Stimulated activated naive CD8-positive, alpha-beta T cell treated with anti-CD3 and anti-CD28 coated beads, Interleukin-15, amount 100 ng/mL, for 72 hours (primary cell): ENCODE measurements around the gene HRC.

Source experiments
- ATAC-seq: fragments of 150-1000 bp; cut with Tn5 transposase; 2 replicates; pipeline ENCODE4 v1.10.0; 2021; ENCODE audit warnings: mild to moderate bottlenecking, moderate library complexity
- DNase-seq, 2 donors: peaks; one replicate each; pipeline ENCODE4 v3.0.0; 2021 to 2022
- H3K27ac Mint-ChIP-seq, 2 donors: one replicate each; pipeline ENCODE4 v1.8.0; 2022; ENCODE audit warnings: mild to moderate bottlenecking in 2 of 2, mixed read lengths in 2 of 2, moderate library complexity in 2 of 2
- H3K27me3 Mint-ChIP-seq: one replicate; pipeline ENCODE4 v1.8.0; 2022; ENCODE audit warnings: mixed read lengths
- H3K4me1 Mint-ChIP-seq: one replicate; pipeline ENCODE4 v1.8.0; 2022; ENCODE audit warnings: mild to moderate bottlenecking, mixed read lengths
- H3K4me3 Mint-ChIP-seq, 2 donors: one replicate each; pipeline ENCODE4 v1.8.0; 2022; ENCODE audit warnings: mild to moderate bottlenecking in 2 of 2, mixed read lengths in 2 of 2, moderate library complexity in 1 of 2
- H3K9me3 Mint-ChIP-seq, 2 donors: one replicate each; pipeline ENCODE4 v1.8.0; 2022; ENCODE audit warnings: mixed read lengths in 2 of 2

The HRC gene

DNA sequence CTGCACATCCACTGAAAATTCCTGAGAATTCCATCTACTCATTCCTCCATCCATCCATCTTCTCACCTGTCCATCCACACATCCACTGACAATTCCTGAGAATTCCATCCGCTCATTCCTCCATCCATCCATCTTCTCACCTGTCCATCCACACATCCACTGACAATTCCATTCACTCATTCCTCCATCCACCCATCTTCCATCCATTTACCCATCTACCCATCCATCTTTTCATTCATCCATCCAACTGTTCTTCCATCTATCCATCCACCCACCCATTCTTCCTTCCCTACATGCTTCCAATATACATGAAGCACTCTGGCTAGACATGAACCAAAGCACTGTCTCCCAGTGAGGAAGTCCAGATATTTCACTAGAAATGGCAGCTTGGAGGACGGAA is 18.0 kb upstream of the HRC start:
- Mint-ChIP-seq H3K27ac (no peak overlapping the region), H3K27me3 (peaks cover 3% of the 10 kb centered on the region), H3K4me3 (no peak overlapping the region), H3K9me3 (no peaks in the 10 kb centered on the region), H3K4me1 (peaks cover 6% of the 10 kb centered on the region)
- DNase-seq (no peak), ATAC-seq (no peak)

DNA sequence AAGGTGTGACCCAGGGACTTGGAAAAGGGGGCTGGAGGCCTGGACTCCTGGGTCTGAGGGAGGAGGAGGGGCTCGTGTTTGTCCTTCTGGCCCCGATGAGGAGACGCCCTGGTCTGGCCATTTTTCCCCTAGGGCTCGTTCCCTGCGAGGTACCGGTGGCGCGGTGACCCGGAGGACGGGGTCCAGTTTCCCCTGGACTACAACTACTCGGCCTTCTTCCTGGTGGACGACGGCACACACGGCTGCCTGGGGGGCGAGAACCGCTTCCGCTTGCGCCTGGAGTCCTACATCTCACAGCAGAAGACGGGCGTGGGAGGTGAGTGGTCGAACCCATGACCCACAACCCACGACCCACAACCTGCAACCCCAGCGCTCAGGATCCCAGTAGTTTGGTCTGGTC is 13.2 kb upstream of the HRC start:
- DNase-seq (no peak), ATAC-seq (no peak)
- Mint-ChIP-seq H3K27me3 (peaks cover 30% of the 10 kb centered on the region), H3K4me1 (no peaks in the 10 kb centered on the region), H3K4me3 (no peak overlapping the region), H3K9me3 (no peaks in the 10 kb centered on the region), H3K27ac (no peak overlapping the region)

DNA sequence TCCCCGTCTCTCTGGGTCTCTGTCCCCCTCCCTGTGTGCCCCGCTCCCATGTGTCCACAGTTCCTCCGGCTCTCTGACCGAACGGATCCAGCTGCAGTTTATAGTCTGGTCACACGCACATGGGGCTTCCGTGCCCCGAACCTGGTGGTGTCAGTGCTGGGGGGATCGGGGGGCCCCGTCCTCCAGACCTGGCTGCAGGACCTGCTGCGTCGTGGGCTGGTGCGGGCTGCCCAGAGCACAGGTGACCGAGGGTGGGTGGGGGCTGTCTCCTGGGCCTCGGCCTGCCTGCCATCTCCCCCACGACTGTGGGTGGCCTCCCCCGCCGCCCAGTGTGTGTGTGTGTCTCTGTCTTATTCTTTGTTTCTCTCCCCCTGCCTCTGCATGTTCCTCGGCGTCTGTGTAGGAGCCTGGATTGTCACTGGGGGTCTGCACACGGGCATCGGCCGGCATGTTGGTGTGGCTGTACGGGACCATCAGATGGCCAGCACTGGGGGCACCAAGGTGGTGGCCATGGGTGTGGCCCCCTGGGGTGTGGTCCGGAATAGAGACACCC is 12.7 kb upstream of the HRC start:
- no peak overlapping the region for H3K4me3 Mint-ChIP-seq
- H3K27ac Mint-ChIP-seq: no peak overlapping the region
- no peaks in the 10 kb centered on the region for H3K4me1 Mint-ChIP-seq
- ATAC-seq (no peak), DNase-seq (no peak)
- peaks cover 30% of the 10 kb centered on the region for H3K27me3 Mint-ChIP-seq
- H3K9me3 Mint-ChIP-seq: no peaks in the 10 kb centered on the region

DNA sequence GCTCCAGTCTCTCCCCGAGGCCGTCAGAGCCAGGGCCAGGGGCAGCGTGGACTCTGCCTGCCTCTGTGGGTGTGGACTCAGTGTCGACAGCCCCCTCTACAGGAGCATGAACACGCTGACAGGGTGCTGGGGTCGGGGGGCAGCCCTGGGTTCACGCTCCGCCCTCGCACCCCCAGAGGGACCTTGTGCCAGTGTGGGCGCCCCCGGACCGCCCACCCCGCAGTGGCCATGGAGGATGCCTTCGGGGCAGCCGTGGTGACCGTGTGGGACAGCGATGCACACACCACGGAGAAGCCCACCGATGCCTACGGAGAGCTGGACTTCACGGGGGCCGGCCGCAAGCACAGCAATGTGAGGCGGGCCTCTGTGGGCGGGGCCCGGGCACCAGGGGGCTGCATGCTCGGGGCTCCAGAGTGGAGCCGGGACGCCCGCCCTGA is 10.7 kb upstream of the HRC start:
- no peaks in the 10 kb centered on the region for H3K9me3 Mint-ChIP-seq
- H3K4me1 Mint-ChIP-seq: no peaks in the 10 kb centered on the region
- DNase-seq: no peak
- peaks cover 34% of the 10 kb centered on the region for H3K27me3 Mint-ChIP-seq
- ATAC-seq: peak; percentile 26
- no peak overlapping the region for H3K27ac Mint-ChIP-seq
- H3K4me3 Mint-ChIP-seq: no peak overlapping the region

DNA sequence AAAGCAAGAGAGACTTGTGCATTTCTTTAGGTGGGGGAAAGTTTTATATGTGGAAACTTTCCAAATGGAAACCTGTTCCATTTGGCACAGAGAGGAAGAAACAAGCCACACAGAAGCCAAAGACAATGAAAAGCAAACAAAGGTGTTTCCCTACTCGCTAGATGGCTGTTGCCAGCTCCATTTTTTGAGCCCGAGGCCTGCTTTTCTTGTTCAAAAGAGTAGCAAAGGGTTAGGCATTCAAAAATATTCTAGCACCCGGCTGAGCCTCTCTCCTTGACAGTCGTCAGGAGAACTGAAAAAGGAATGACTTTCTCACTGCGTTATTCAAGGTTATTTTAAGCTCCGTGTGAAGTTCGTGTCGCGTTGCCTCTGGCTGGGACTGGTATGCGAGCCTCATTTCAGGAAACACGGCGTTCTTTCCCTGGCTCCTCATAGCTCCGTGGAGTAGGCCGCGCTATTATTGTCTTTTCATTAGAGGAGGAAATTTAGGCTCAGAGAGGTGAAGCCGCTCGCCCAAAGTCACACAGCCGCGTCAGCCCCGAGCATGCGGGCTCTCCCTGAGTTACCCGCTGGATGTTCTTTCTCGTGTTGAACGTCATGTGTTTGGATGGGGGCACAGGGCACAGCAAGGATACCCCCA is 10.0 kb upstream of the HRC start:
- ATAC-seq (no peak), DNase-seq (no peak)
- Mint-ChIP-seq H3K4me1 (no peaks in the 10 kb centered on the region), H3K27me3 (peaks cover 41% of the 10 kb centered on the region), H3K27ac (no peak overlapping the region), H3K4me3 (no peak overlapping the region), H3K9me3 (no peaks in the 10 kb centered on the region)

DNA sequence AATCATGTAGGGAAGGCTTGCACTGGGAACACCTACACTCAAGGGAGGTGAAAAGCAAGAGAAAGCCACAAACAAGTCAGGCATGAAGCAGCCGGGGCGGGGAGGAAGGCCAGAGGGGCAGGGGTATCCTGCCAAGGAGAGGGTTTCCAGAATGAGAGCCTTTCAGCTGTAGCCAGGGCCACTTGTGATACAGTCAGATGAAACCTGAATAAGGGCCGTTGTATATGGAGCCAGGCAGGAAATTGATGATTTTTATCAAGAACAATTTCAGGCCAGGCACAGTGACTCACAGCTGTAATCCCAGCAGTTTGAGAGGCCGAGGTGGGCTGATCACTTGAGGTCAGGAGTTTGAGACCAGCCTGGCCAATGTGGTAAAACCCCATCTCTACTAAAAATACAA is 6.8 kb upstream of the HRC start:
- ATAC-seq (no peak), DNase-seq (no peak)
- no peak overlapping the region for H3K4me3 Mint-ChIP-seq
- peaks cover 8% of the 10 kb centered on the region for H3K4me1 Mint-ChIP-seq
- H3K9me3 Mint-ChIP-seq: no peaks in the 10 kb centered on the region
- no peak overlapping the region for H3K27ac Mint-ChIP-seq
- peaks cover 58% of the 10 kb centered on the region for H3K27me3 Mint-ChIP-seq

DNA sequence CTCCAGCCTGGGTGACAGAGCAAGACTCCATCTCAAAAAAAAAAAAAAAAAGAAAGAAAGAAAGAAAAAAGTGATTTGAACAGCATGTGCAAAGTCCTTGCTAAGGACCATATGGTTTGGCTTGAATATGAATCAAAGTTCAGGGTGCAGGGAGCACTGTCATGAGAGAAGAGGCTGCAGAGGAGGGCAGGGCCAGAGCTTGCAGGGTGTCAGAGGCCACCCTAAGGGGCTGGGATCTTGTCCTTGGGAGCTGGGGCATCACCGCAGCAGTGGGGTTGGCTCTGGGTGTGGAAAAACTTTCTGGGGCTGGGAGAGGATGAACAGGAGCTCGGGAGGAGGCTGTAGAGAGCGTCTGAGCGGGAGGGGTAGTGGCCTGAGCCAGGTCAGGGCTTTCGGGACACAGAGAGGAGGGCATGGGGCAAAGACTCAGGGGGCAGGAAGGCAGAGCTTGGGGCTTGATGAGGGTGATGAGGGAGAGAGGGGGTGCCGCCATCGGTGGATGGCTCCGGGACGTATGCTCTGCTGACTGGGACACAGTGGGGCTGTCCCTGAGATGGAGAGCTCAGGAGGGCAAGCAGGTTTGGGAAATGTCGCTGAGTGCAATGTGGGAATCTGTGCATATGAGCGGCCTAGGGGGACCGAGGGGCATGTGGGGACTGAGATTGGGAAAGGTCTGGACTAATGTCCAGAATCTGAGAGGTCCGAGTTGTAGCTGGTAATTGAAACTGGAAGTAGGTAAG is 5.4 kb upstream of the HRC start:
- peaks cover 63% of the 10 kb centered on the region for H3K27me3 Mint-ChIP-seq
- ATAC-seq: no peak
- no peak for DNase-seq
- H3K4me1 Mint-ChIP-seq: peaks cover 8% of the 10 kb centered on the region
- H3K9me3 Mint-ChIP-seq: no peaks in the 10 kb centered on the region
- H3K27ac Mint-ChIP-seq: no peak overlapping the region
- H3K4me3 Mint-ChIP-seq: no peak overlapping the region

DNA sequence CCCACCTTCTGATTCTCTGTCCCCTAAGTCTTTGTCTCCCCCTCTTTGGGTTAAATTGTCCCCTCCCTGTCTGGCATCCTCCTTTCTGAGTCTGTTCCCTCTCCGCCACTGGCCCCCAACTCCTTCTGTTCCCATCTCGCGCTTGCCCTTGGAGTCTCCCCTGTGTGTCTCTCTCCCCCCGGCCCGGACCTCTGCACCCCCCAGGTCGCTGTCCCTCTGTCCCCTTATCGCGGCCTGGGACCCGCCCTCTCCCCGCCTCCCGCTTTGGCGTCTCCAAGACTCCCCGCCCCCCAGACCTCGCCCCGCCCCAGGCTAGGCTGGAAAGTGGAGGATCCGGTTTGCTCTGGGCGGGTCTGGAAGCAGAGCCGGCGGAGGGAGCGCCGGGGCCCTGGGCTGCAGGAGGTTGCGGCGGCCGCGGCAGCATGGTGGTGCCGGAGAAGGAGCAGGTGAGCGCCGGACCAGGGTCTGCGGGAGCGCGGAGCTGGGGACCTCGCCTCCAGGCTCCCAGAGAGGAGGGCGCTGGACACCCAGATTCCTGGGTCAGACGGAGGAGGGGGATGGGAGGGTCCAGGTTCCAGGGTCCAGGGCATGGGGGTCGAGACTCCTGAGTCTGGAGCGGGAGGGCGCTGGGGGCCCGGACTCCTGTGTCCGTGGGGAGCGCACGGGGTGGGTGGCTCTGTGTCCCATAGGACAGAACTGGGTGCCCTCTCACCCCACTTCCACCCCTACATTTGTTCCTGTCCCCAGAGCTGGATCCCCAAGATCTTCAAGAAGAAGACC is 2.4 kb upstream of the HRC start, which contains the start of gene TRPM4:
Gene TRPM4, plus strand, starts transcription at position 348 of the 780 bp plus-strand sequence. Its CDS starts 75 bp downstream, at position 423.
- H3K9me3 Mint-ChIP-seq: peaks cover 0 to 13% of the 10 kb centered on the region in 2 donors
- H3K27me3 Mint-ChIP-seq: peaks cover 86% of the 10 kb centered on the region
- H3K4me1 Mint-ChIP-seq: peaks cover 8% of the 10 kb centered on the region
- DNase-seq (no peak), ATAC-seq (peak; percentile 61)
- peak within 1 kb of the TSS; percentile 59 to 64 for H3K4me3 Mint-ChIP-seq
- no peak within 1 kb of the TSS for H3K27ac Mint-ChIP-seq

DNA sequence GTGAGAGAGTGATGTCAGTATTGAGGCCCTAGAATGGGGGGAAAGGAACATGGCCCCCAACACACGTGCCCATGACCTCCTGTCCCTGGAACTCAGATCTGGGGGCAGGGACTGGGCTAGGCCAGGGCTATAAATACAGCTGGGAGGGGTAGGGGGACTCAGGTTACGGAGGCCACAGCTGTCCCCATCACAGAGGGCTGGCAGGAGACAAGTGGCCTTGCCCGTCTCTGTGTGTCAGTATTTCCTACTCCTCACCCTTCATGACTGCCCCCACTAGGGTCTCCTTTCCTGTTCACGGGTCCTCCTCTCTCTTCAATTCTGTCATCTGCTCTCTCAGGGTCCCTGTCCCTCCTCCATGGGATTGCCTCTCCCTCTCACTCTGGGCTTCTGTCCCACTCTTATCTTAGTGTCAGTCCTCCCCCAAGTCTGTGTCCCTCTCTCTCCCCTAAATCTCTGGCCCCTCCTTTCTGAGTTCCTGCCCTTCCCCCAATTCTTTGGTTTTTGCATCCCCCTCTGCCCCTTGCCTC is 687 bp upstream of the HRC start:
- Mint-ChIP-seq H3K4me1 (peaks cover 19% of the 10 kb centered on the region), H3K4me3 (no peak overlapping the region), H3K27ac (no peak overlapping the region), H3K27me3 (peaks cover 100% of the 10 kb centered on the region), H3K9me3 (peaks cover 0 to 13% of the 10 kb centered on the region in 2 donors)
- ATAC-seq (no peak), DNase-seq (no peak)

DNA sequence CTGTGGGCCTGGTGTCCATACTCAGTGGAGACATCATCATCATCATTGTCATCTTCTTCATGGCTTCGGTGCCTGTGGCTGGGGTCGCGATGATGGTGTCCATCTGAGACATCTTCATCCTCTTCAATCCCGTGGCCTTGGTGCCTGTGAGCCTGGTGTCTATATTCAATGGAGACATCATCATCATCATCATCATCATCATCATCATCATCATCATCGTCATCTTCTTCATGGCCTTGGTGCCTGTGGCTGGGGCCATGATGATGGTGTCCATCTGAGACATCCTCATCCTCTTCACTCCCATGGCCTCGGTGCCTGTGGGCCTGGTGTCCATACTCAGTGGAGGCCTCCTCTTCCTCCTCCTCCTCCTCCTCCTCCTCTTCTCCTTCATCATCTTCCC is 917 bp downstream of the HRC start:
- DNase-seq: no peak
- Mint-ChIP-seq H3K9me3 (peaks cover 0 to 13% of the 10 kb centered on the region in 2 donors), H3K4me3 (no peak overlapping the region), H3K27ac (no peak overlapping the region), H3K4me1 (peaks cover 33% of the 10 kb centered on the region), H3K27me3 (peaks cover 100% of the 10 kb centered on the region)
- ATAC-seq: no peak

DNA sequence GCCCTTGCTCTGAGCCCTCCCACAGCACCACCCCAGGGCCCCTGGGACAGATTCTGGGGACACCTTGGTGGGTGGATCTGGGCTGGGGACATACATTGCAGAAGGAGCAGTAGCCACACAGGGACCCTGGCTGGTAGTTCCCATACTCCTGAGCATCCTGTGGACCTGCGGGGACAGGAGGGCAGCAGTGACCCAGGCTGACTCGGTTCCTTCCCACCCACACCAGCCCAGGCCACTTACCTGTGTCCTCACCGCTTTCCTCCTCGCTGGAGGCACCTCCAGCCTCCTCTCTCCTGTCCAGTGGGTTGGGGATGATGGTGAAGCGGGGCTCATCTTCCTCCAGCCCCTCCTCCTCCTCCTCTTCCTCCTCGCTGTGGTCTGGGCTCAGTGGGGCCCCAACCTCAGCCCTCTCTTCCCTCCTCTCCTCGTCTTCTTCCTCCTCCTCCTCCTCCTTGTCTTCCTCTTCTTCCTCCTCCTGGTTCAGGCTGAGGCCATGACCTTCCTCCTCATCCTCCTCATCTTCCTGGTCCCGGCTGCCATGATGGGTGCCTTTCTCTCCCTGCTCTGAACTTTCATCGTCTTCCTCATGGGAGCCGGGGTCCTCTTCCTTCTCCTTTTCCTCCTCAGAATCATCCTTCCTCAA is 1.9 kb downstream of the HRC start:
- Mint-ChIP-seq H3K4me3 (no peak overlapping the region), H3K27me3 (peaks cover 100% of the 10 kb centered on the region), H3K4me1 (peaks cover 39% of the 10 kb centered on the region), H3K27ac (no peak overlapping the region), H3K9me3 (peaks cover 0 to 13% of the 10 kb centered on the region in 2 donors)
- no peak for ATAC-seq
- no peak for DNase-seq

DNA sequence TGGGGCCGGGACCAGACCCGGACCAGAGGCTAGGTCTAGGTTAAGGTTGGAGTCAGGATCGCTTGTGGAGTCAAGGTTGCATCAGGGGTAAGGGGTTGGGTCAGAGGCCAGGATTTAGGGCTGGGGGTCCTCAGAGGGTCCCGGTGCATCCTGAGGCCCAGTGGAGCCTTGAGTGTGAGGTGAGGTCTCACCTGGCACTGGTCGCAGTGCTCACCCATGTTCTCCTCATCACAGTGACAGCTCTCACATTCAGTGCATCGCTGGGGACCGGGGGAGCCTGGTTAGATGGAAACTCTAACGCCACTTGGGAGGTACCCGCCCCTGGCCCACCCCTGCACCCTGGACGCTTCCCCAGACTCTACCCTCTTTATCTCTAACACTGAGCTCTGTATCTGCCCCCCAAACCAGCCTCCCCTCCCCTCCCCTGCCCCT is 3.1 kb downstream of the HRC start:
- Mint-ChIP-seq H3K4me3 (no peak overlapping the region), H3K27me3 (peaks cover 100% of the 10 kb centered on the region), H3K27ac (no peak overlapping the region), H3K4me1 (peaks cover 37% of the 10 kb centered on the region), H3K9me3 (peaks cover 0 to 13% of the 10 kb centered on the region in 2 donors)
- peak; percentile 9 for ATAC-seq
- no peak for DNase-seq

DNA sequence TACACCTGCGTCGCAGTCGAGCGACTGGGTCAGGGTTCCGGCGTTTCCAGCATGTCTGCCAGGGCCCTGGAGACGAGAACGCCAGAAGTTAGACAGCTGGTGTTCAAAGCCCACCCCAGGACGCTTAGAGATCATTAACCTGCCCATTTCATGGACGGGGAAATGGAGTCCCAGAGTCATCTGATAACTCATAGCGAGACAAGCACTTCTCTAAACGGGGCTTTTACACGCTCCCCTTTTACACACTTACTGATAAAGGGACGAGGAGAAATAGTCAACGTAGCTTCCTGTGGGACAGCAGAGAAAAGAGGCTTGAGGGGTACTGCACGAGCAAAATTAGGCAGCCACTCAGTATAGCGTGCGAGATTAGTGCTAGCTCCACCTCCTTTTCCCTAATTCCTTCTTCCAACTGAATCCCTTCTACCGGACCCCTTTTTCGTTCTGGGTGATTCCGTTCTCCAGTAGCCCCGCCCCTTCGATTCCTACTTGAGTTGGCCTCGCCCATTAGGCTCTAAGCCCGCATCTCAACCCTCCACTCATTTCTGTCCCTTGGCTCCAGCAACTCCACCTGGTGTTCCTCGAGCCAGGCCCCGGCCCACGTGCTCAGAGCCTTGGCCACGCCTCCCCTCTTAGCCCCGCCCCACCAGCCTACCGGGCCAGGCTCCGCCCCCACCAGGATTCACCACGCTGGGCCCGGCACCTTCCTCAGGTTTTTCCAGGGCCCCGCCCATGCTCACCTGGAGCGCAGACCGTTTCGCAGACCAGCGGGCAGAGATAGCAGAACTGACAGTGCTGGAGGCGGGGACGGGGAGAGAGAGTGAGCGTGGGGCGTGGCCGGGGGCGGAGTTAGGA is 3.7 kb downstream of the HRC start:
- H3K27me3 Mint-ChIP-seq: peaks cover 100% of the 10 kb centered on the region
- no peak overlapping the region for H3K27ac Mint-ChIP-seq
- peak in 1 of 2 donors; percentile 42 for DNase-seq
- ATAC-seq: no peak
- peaks cover 37% of the 10 kb centered on the region for H3K4me1 Mint-ChIP-seq
- H3K9me3 Mint-ChIP-seq: peaks cover 0 to 13% of the 10 kb centered on the region in 2 donors
- H3K4me3 Mint-ChIP-seq: peak overlapping the region; percentile 68 to 92

DNA sequence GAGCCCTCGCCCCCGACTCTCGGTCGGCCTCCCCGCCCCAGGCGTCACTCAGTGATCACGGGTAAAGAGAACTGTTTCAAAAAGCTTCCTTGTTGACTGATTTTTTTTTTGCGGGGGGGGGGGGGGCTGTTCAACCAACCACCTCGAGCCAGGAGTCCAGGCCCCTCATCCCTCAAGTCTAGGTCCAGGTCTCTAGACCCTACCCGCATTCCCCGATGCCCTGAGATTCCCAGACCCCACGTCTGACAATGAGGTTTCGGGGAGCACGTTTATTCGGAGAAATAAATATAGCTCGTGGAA is 4.3 kb downstream of the HRC start:
- no peak for DNase-seq
- H3K4me3 Mint-ChIP-seq: peak overlapping the region; percentile 84 to 92
- peaks cover 0 to 13% of the 10 kb centered on the region in 2 donors for H3K9me3 Mint-ChIP-seq
- peaks cover 43% of the 10 kb centered on the region for H3K4me1 Mint-ChIP-seq
- peaks cover 100% of the 10 kb centered on the region for H3K27me3 Mint-ChIP-seq
- ATAC-seq: no peak
- no peak overlapping the region for H3K27ac Mint-ChIP-seq
